CMK (cell line): ENCODE data around the gene CYP2A13.
"Not testable (repeated sequence)": the region's sequence is repeated elsewhere in the genome, so short reads cannot be mapped to it uniquely, and the experiment has no call there.

Experiments used
- DNase-seq: peaks from one replicate; pipeline ENCODE4 v3.0.0-alpha.2; 2010; ENCODE audit warnings: low read depth

CYP2A13 gene, protein sequence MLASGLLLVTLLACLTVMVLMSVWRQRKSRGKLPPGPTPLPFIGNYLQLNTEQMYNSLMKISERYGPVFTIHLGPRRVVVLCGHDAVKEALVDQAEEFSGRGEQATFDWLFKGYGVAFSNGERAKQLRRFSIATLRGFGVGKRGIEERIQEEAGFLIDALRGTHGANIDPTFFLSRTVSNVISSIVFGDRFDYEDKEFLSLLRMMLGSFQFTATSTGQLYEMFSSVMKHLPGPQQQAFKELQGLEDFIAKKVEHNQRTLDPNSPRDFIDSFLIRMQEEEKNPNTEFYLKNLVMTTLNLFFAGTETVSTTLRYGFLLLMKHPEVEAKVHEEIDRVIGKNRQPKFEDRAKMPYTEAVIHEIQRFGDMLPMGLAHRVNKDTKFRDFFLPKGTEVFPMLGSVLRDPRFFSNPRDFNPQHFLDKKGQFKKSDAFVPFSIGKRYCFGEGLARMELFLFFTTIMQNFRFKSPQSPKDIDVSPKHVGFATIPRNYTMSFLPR

DNA sequence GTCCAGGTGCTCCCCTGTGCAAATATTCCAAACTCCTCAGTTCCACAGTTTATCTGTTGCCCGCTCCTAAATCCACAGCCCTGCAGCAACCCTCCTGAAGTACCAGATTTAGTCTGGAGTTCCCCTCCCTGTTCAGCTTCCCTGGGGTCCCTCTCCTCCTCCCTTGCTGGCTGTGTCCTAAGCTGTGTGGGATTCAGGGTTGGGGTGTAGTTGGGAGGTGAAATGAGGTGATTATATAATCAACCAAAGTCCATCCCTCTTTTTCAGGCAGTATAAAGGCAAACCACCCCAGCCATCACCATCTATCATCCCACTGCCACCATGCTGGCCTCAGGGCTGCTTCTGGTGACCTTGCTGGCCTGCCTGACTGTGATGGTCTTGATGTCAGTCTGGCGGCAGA lies at the start of gene CYP2A13:
Gene CYP2A13 (plus strand): TSS at position 301 of the 400 bp plus-strand sequence. CDS start 21 bp downstream, at position 322.
- DNase-seq = no peak

DNA sequence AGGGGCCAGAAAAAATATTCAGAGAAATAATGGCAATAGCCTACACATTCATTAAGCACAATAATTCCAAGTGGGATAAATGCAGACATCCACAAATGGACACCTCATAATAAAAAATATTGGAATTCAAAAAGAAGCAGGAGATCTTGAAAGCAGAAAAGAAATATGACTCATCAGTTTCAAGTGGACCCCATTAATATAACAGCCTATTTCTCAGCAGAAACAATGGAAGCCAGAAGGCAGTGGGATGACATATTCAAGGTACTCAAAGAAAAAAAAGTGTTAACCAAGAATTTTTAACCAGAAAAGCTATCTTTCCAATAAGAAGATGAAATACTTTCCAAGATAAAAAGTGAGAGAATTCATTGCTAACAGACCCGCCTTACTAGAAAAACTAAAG lies 48.4 kb upstream of the CYP2A13 start:
- no peak for DNase-seq

DNA sequence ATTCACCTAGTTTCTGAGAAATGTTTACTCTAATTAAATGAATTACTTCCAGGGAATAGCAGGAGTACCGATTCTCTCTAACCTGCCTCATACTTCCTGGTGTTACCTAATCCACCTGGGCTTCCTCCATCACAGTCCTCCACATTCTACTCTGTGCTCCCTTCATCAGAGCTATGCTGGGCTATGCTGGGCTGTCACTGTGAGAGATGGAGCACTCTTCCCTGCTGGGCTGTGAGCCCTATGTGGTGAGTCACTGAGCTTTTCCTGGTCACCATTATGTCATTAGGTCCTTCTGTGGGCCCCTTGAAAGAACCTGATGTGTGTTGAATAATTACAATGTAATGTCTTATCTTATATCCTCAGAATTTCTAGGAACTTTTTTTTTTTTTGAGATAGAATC lies 43.2 kb upstream of the CYP2A13 start:
- not testable (repeated sequence) for DNase-seq

DNA sequence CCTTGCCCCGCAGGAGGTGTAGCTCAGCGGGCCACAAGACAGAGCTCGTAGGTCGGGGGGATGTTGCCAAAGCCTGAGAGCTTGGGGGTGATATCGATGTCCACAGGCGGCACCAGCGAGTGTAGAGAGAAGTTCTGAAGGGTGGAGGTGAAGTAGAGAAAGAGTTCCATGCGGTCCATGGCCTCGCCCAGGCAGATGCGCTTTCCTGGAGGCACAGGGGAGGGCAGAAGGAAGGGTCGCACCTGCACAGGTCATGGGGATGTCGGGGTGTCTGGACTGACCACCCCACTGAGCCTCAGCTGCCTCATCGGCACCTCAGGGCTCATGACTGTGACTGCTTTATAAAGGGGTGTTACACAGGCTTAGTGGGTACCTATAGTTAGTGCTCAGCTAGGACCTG lies 37.8 kb upstream of the CYP2A13 start:
- no peak for DNase-seq

DNA sequence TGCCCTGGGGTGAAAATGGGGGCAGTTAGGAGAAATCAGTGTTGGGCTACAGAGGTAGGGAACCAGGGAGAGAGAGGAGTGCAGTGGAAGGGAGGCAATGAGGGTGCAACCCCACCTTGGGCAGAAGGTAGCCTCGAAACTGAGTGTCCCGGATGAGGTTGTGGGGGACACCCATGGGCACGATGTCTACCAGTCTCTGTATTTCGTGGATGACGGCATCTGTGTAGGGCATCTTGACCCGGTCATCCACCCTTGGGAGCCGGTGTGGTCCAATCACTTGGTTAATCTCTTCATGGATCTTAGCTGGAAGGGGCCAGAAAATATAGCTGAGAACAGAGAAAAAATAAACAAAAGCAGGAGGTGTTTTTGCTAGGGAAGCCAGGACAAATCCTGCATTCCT lies 36.1 kb upstream of the CYP2A13 start:
- not testable (repeated sequence) for DNase-seq

DNA sequence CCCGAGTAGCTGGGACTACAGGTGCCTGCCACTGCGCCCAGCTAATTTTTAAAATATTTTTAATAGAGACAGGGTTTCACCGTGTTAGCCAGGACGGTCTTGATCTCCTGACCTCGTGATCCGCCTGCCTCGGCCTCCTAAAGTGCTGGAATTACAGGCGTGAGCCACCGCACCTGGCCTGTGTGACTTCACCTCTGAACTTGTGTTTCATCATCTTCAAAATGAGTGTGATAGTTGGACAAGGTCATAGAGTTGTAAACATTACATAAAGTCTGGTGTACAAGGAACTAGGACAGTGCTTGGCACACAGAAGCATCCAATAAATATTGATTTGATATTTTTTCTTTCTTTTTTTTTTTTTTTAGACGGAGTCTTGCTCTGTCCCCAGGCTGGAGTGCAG lies 34.9 kb upstream of the CYP2A13 start:
- DNase-seq = not testable (repeated sequence)

DNA sequence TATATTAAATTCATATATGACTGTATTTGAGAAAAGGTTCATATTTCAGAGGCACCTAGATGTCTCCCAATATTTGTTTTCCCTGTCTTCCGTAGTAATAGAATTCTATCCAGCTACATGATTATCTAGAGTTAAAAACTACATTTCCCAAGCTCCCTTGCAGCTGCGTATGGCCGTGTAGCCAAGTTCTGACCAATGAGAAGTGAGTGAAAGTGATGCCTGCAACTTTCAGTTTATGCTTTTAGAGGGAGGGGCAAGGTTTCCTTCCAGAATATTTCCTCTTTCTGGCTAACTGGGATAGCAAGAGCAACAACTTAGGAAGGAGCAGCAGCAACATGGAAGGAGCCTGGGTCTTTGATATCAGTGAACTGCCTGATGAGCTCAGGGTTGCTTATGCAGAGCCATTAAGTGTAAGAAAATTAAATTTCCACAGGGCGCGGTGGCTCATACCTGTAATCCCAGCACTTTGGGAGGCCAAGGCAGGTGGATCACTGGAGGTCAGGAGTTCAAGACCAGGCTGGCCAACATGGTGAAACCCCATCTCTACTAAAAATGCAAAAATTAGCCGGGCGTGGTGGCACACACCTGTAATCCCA lies 23.2 kb upstream of the CYP2A13 start:
- DNase-seq = no peak

DNA sequence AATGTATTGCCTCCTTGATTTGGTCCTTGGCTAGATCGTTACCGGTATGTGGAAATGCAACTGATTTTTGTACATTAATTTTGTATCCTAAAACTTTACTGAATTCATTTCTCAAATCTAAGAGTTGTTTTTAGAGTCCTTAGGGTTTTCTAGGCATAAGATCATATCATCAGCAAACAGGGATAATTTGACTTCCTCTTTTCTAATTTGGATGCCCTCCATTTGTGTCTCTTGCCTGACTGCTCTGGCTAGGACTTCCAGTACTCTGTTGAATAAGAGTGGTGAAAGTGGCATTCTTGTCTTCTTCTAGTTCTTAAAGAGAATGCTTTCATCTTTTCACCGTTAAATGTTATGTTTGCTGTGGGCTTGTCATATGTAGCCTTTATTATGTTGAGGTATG lies 12.0 kb upstream of the CYP2A13 start:
- no peak for DNase-seq

DNA sequence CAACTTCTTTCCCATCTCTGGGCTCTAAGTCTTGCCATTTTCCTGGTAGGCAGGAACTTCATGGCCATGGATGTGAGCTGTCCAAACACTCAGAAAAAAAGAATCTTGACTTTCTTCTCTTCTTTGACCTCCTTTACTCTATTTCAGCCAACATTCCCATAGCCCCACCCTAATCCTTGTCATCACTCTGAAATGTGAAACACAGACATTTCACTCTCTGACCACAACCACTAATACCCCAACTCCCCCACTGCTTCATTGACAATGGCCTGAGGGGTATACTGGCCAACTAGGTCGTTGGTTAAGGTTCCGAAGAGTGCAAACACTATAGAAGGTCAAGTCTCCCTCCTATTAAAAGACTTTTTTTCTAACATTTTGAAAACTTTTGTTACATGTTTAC lies 4.7 kb upstream of the CYP2A13 start:
- no peak for DNase-seq

DNA sequence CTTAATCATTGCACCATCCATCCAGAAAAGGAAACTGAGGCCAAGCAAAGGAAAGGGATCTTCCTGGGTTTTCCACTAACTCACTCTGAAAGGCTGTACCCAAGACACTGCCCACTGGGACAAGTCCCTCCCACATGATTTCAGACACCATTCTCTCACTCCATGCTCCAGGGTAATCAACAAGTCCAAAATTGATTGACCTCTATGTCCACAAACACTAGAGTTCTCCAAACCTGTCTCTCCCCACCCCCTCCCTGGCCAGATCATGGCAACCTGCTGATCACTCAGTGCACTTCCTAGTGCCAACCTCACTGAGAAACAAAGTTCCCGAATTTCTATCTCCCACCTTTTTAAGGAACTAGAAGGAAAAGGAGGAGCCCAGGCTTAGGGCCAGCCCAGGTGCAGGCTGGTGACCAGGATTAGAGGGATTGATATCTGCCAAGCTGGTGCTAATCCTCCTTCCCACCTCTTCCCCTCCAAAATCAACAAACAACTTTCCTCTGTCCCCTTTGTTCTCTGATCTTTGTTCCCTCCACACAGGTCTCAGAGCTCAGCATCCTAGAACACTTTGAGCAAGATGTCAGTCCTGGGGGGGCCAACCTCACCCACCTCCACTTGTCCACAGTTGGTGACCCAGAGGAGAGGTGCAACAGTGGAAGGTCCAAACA lies 2.4 kb upstream of the CYP2A13 start:
- DNase-seq = no peak

DNA sequence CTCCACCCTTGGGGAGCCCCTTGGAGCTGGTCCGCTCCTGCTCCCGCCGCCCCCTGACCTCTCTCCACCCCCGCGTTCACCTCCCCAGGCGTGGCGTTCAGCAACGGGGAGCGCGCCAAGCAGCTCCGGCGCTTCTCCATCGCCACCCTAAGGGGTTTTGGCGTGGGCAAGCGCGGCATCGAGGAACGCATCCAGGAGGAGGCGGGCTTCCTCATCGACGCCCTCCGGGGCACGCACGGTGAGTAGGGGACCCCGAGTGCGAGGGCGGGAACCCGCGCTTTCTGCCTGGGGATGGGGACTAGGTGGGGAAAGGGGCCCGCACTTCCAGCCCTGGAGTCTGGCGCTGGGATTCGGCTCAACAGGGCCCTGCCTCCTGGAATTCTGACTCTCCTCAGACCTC lies 1.7 kb downstream of the CYP2A13 start:
- DNase-seq = no peak

DNA sequence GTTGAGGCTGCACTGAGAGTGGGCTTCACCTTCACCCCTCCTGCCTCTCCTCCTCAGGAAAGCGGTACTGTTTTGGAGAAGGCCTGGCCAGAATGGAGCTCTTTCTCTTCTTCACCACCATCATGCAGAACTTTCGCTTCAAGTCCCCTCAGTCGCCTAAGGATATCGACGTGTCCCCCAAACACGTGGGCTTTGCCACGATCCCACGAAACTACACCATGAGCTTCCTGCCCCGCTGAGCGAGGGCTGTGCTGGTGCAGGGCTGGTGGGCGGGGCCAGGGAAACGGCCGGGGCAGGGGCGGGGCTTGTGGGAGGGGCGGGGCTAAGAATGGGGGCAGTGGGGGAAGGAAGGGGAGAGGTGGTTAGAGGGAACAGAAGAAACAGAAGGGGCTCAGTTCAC lies 7.5 kb downstream of the CYP2A13 start:
- no peak for DNase-seq

DNA sequence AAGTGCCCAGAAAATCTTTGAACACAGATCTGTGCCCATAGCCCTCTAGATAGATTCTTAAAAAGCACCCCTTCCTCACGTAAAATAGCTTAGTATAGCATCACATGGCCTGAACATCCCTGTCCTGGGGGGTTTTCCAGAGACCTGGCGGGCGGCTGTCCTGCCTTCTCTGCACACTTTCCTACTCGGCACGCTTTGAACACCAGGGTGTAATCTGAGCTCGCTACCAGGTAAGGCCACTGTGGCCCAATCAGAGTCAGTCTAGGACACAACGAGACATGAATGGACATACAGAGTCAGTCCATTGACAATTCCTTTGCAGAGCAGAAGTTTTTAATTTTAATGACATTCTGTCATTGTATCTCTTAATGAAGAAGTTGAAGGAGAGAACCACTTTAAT lies 8.1 kb downstream of the CYP2A13 start:
- DNase-seq = no peak

DNA sequence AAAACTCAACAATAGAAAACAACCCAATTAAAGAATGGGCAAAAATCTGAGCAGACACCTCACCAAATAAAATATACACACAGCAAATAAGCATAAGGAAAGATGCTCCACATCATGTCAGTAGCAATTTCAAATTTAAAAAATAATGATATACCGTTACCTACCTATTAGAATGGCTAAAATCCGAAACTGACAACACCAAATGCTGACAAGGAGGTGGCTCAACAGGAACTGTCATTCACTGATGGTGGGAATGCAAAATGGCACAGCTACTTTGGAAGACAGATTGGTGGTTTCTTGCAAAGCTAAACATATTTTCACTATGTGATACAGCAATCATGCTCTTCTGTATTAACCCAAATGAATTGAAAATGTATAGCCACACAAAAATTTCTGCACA lies 9.1 kb downstream of the CYP2A13 start:
- DNase-seq = no peak

DNA sequence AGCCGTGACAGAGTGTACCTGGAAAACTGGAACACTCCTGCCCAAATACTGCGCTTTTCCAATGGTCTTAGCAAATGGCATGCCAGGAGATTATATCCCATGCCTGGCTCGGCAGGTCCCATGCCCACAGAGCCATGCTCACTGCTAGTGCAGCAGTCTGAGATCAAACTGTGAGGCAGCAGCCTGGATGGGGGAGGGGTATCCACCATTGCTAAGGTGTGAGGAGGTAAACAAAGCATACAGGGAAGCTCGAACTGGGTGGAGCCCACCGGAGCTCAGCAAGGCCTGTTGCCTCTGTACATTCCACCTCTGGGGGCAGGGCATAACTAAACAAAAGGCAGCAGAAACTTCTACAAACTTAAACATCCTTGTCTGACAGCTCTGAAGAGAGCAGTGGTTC lies 10.5 kb downstream of the CYP2A13 start:
- no peak for DNase-seq

DNA sequence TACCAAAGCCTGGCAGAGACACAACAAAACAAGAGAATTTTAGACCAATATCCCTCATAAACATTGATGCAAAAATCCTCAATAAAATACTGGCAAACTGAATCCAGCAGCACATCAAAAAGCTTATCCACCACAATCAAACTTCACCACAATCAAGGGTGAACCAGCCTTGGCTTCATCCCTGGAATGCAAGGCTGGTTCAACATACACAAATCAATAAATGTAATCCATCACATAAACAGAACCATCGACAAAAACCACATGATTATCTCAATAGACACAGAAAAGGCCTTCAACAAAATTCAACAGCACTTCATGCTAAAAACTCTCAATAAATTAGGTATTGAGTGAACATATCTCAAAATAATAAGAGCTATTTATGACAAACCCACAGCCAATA lies 14.0 kb downstream of the CYP2A13 start:
- not testable (repeated sequence) for DNase-seq

DNA sequence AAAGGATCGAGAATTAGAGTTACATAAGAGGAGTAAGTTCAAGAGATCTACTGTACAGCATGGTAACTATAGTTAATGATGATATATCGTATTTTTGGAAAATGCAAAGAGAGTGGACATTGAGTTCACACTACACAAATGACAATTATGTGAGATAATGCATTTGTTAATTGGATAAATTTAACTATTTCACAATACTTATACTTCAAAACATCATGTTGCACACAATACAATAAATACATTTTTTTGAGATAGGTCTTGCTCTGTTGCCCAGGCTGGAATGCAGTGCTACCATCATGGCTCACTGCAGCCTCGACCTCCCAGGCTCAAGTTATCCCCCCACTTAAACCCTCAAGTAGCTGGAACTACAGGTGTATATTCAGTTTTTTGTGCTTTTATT lies 17.9 kb downstream of the CYP2A13 start:
- DNase-seq = no peak

DNA sequence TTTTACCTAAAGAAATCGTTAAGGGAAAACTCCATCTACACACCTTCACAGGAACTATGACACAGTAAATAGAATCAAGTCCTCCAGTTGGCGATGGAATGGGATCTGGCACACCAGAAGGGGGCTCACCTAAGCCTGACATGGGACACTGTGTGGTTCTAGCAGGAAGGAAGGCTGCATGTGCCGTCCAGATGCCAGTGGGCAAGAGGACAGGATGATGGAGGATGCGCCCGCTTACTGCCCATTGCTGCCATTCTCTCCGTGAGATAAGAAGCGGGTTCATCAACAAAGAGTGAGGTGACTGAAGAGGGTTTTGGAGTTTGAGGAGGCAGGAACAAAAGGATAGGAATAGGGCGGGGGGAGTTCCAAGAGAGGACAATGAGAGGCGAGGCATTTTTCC lies 23.0 kb downstream of the CYP2A13 start:
- no peak for DNase-seq

DNA sequence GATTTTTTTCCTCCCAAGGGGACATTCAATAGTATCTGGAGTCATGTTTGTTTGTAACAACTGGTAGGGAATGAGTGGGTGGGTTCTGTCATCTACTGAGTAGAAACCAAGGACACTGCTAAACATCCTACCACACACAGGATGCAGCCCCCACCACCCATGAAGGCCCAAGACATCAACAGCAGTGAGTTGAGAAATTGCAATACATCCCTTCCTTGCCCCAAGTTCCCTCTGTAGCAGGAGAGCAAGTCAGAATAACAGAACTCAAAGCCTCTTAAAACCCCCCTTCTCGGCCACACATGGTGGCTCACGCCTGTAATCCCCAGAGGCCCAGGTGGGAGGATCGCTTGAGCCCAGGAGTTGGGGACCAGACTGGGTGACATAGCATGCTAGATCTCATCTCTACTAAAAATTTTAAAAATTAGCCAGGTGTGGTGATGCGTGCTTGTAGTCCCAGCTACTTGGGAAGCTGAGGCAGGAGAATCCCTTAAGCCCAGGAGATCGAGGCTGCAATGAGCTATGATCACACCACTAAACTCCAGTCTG lies 23.6 kb downstream of the CYP2A13 start:
- no peak for DNase-seq

DNA sequence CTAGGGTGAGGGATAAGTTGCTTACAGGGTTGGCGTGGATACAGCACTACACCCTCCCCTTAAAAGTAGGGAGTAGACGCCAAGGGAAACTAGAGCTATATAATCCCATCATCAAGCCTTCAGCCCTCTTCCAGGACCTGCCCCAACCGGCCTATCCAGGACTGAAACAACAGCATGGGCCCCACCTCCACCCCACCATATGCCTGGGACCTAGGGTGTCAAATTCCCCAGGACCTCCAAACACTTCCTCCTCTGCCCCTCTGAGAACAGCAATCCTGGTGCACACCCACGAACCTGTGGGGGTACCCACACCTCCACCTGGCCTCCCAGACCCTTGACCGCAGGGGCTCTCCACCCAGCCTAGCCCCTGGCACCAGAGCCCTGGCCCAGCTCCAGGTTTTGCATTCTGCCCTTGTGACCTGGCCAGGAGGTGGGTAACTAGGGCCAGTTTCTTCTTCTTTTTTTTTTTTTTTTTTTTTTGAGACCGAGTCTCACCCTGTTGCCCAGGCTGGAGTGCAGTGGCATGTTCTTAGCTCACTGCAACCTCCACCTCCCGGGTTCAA lies 24.6 kb downstream of the CYP2A13 start:
- no peak for DNase-seq

DNA sequence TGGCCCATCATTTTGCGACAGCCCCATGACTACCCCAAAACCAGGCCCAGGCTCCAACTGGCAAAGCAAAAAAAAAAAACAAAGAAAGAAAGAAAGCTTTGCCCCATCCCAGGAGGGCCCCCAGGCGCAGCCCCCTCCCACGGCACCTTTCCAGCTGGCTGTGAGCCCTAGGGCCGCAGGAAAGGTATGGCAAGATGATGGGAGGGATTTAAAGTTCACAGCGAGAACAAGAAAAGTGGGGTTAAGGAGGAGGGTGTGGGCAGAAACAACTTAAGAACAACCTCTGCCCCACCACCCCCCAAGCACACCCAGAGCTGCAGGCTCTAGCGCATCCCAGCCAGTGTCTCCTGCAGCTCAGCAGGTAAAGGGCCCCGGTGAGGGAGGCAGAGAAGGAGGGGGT lies 25.9 kb downstream of the CYP2A13 start, which contains the start of gene CYP2F1:
Gene CYP2F1 (plus strand): TSS at position 301 of the 400 bp plus-strand sequence. CDS start 1,757 bp downstream, outside the sequence.
- DNase-seq = no peak

DNA sequence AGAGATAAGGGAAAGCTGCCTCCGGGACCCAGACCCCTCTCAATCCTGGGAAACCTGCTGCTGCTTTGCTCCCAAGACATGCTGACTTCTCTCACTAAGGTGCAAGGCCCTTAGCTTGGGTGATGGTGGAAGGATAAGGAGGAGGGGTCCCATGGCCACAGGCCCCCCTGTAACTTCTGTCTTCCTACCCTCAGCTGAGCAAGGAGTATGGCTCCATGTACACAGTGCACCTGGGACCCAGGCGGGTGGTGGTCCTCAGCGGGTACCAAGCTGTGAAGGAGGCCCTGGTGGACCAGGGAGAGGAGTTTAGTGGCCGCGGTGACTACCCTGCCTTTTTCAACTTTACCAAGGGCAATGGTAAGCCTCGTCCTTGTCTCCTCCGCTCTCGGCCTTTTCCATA lies 28.0 kb downstream of the CYP2A13 start:
- no peak for DNase-seq
